ENCODE results near the gene EFNA3. TPM values are rescaled to one million over a fixed set of nuclear protein-coding genes. Genes with fewer than 3 reads are reported as not detected.

The EFNA3 gene
- polyA plus RNA-seq, 3 donors = 0.45 to 1.7 (median 0.92) TPM

DNA sequence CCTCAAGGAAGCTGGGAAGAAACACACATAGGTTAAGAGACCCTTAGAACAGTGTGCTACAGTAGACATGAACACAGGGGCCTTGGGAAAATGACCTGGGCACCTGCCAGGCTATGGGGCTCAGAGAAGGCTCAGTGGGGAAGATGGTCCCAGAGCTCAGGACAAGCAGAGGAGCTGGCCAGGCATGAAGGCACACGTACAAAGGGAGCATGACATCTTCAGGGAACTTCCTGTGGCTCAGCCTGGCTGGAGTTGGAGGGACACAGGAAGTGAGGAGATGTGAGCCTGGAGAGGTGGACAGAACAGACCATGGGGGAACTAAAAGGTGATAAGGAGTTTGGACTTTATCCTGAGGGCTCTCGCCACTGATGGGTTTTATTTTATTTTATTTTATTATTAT is 53.2 kb downstream of the EFNA3 start:
- Histone ChIP-seq H3K27ac (ENCODE audit: low read depth in 1 of 2, low read length in 2 of 2) (no peak overlapping the region), H3K4me2 (replicated peaks; ENCODE audit: extremely low read depth, low read length, poor library complexity, severe bottlenecking) (no peak overlapping the region), H3K9me3 (replicated peaks in 1 of 2; ENCODE audit: control insufficient read depth in 1 of 2, insufficient read depth in 1 of 2, low read length in 2 of 2) (peaks cover 0 to 14% of the 10 kb centered on the region in 2 donors), H3K9ac (ENCODE audit: insufficient read depth, low read length, poor library complexity, severe bottlenecking) (no peak overlapping the region), H3K4me3 (replicated peaks in 1 of 3; ENCODE audit: low read depth in 2 of 3, low read length in 3 of 3) (no peak overlapping the region), H3K79me2 (ENCODE audit: insufficient read depth, low read length) (peaks cover 3% of the 10 kb centered on the region), H4K20me1 (ENCODE audit: insufficient read depth, low read length) (no peaks in the 10 kb centered on the region), H3K4me1 (ENCODE audit: control insufficient read depth in 1 of 2, insufficient read depth in 2 of 2, low read length in 2 of 2) (peaks cover 33 to 45% of the 10 kb centered on the region in 2 donors), H3K36me3 (replicated peaks in 1 of 2; ENCODE audit: control insufficient read depth in 1 of 2, insufficient read depth in 2 of 2, low read length in 2 of 2) (no peaks in the 10 kb centered on the region), H2AFZ (ENCODE audit: insufficient read depth, low read depth, low read length, poor library complexity, severe bottlenecking) (no peak overlapping the region), H3K27me3 (ENCODE audit: control insufficient read depth in 2 of 2, insufficient read depth in 2 of 2, low read length in 2 of 2) (peaks cover 32 to 45% of the 10 kb centered on the region in 2 donors)
- H3K4me1 Mint-ChIP-seq = peaks cover 42% of the 10 kb centered on the region
- TF ChIP-seq, protein P1, sequence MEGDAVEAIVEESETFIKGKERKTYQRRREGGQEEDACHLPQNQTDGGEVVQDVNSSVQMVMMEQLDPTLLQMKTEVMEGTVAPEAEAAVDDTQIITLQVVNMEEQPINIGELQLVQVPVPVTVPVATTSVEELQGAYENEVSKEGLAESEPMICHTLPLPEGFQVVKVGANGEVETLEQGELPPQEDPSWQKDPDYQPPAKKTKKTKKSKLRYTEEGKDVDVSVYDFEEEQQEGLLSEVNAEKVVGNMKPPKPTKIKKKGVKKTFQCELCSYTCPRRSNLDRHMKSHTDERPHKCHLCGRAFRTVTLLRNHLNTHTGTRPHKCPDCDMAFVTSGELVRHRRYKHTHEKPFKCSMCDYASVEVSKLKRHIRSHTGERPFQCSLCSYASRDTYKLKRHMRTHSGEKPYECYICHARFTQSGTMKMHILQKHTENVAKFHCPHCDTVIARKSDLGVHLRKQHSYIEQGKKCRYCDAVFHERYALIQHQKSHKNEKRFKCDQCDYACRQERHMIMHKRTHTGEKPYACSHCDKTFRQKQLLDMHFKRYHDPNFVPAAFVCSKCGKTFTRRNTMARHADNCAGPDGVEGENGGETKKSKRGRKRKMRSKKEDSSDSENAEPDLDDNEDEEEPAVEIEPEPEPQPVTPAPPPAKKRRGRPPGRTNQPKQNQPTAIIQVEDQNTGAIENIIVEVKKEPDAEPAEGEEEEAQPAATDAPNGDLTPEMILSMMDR (IDR thresholded peaks at IDR 0.05) = no peak
- 50% methylated on average over 1 of the region's 2 CpGs for WGBS (ENCODE audit: insufficient coverage)
- H3K9me3 Mint-ChIP-seq = peaks cover 0 to 13% (median 10%) of the 10 kb centered on the region in 7 donors
- intact Hi-C loops (cut with micrococcal nuclease) = loop anchor here in 1 of 2 donors (5.0 kb wide), 1 partner anchor 45 kb away; no protein-coding TSS in a partner anchor
- DNase-seq = no peak
- peaks cover 5 to 18% of the 10 kb centered on the region in 2 donors for H3K36me3 Mint-ChIP-seq
- H3K27ac Mint-ChIP-seq = peak overlapping the region in 1 of 7 donors; percentile 57
- H3K27me3 Mint-ChIP-seq (ENCODE audit: low read depth in 3 of 3) = peaks cover 41 to 52% (median 48%) of the 10 kb centered on the region in 3 donors
- no peak overlapping the region for H3K4me3 Mint-ChIP-seq

DNA sequence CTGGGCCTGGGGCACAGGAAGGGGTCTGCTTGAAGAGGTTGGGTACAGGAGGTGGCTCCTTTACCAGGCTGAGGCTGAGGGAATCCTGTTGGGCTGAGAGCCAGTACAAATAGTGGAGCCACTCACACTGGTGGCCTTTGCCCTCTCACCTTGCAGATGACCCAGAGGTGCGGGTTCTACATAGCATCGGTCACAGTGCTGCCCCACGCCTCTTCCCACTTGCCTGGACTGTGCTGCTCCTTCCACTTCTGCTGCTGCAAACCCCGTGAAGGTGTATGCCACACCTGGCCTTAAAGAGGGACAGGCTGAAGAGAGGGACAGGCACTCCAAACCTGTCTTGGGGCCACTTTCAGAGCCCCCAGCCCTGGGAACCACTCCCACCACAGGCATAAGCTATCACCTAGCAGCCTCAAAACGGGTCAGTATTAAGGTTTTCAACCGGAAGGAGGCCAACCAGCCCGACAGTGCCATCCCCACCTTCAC is 55.2 kb downstream of the EFNA3 start:
- peaks cover 42% of the 10 kb centered on the region for H3K4me1 Mint-ChIP-seq
- peaks cover 22 to 39% of the 10 kb centered on the region in 2 donors for H3K4me1 ChIP-seq (ENCODE audit: control insufficient read depth in 1 of 2, insufficient read depth in 2 of 2, low read length in 2 of 2)
- intact Hi-C loops (cut with micrococcal nuclease) = loop anchor here in 1 of 2 donors (5.0 kb wide), 1 partner anchor 47 kb away; no protein-coding TSS in a partner anchor
- H3K27ac ChIP-seq (ENCODE audit: low read depth in 1 of 2, low read length in 2 of 2) = no peak overlapping the region
- peaks cover 23% of the 10 kb centered on the region for H3K79me2 ChIP-seq (ENCODE audit: insufficient read depth, low read length)
- WGBS (ENCODE audit: insufficient coverage) = 100% methylated on average over 5 of the region's 7 CpGs
- no peak overlapping the region for H3K4me2 ChIP-seq (replicated peaks; ENCODE audit: extremely low read depth, low read length, poor library complexity, severe bottlenecking)
- H3K9me3 Mint-ChIP-seq = peaks cover 0 to 7% (median 1%) of the 10 kb centered on the region in 7 donors
- peaks cover 0 to 7% of the 10 kb centered on the region in 2 donors for H3K9me3 ChIP-seq (replicated peaks in 1 of 2; ENCODE audit: control insufficient read depth in 1 of 2, insufficient read depth in 1 of 2, low read length in 2 of 2)
- TF ChIP-seq, protein P1 (IDR thresholded peaks at IDR 0.05) = no peak
- H3K27ac Mint-ChIP-seq = peak overlapping the region in 1 of 7 donors; percentile 51
- no peak overlapping the region for H3K9ac ChIP-seq (ENCODE audit: insufficient read depth, low read length, poor library complexity, severe bottlenecking)
- H3K36me3 ChIP-seq (replicated peaks in 1 of 2; ENCODE audit: control insufficient read depth in 1 of 2, insufficient read depth in 2 of 2, low read length in 2 of 2) = peaks cover 0 to 11% of the 10 kb centered on the region in 2 donors
- peaks cover 16 to 26% of the 10 kb centered on the region in 2 donors for H3K27me3 ChIP-seq (ENCODE audit: control insufficient read depth in 2 of 2, insufficient read depth in 2 of 2, low read length in 2 of 2)
- DNase-seq = no peak
- peaks cover 14 to 16% of the 10 kb centered on the region in 2 donors for H3K36me3 Mint-ChIP-seq
- H4K20me1 ChIP-seq (ENCODE audit: insufficient read depth, low read length) = peaks cover 7% of the 10 kb centered on the region
- H3K4me3 ChIP-seq (replicated peaks in 1 of 3; ENCODE audit: low read depth in 2 of 3, low read length in 3 of 3) = no peak overlapping the region
- H3K4me3 Mint-ChIP-seq = no peak overlapping the region
- H2AFZ ChIP-seq (ENCODE audit: insufficient read depth, low read depth, low read length, poor library complexity, severe bottlenecking) = no peak overlapping the region
- peaks cover 23 to 33% (median 33%) of the 10 kb centered on the region in 3 donors for H3K27me3 Mint-ChIP-seq (ENCODE audit: low read depth in 3 of 3)

Measured in CD14-positive monocyte (primary cell).